ENCODE data around the gene METTL2A.
A peak's percentile ranks its signal among the peaks of the same experiment; 100 is the strongest.
"Not testable (repeated sequence)": the region's sequence is repeated elsewhere in the genome, so short reads cannot be mapped to it uniquely, and the experiment has no call there.

Gene METTL2A, protein sequence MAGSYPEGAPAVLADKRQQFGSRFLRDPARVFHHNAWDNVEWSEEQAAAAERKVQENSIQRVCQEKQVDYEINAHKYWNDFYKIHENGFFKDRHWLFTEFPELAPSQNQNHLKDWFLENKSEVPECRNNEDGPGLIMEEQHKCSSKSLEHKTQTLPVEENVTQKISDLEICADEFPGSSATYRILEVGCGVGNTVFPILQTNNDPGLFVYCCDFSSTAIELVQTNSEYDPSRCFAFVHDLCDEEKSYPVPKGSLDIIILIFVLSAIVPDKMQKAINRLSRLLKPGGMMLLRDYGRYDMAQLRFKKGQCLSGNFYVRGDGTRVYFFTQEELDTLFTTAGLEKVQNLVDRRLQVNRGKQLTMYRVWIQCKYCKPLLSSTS

DNA sequence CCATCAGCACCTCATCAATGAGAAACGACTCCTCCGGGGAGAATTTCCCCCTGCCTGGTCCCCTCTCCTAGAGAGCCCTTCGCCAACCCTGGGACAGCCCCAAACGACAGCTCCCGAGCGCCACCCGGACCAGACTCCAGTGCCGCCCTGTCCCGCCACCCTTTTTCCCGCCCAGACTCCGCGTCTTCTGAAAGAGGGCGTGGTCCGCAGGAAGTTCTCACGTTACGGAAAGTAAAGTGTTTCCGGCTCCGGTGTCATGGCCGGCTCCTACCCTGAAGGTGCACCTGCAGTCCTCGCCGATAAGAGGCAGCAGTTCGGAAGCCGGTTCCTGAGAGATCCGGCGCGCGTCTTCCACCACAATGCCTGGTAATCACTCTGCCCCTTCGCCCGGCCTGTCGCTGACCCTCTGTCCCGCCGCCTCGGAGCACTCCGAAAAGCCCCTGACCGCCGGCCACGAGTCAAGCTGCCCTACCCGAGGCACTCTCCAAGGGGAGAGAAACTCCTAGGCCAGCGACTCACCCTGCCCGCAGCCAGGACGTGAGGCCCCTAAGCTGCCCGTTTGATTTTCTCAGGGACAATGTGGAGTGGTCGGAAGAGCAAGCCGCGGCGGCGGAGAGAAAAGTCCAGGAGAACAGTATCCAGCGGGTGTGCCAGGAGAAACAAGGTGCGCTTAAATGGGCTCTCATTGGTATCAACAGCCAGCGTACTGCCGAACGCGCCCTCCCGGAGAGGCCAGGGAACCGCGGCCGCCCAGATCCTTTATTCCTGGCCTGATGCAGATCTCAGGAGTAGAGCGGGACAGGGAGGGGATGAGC, at the start of gene METTL2A:
METTL2A (plus strand) TSS at position 251 of the 815 bp plus-strand sequence; CDS start at position 257, 6 bp downstream.
- DNase-seq (ENCODE audit: low read depth in 2 of 3, low spot score in 2 of 3), result peak; percentile 72 to 83 (median 76)

DNA sequence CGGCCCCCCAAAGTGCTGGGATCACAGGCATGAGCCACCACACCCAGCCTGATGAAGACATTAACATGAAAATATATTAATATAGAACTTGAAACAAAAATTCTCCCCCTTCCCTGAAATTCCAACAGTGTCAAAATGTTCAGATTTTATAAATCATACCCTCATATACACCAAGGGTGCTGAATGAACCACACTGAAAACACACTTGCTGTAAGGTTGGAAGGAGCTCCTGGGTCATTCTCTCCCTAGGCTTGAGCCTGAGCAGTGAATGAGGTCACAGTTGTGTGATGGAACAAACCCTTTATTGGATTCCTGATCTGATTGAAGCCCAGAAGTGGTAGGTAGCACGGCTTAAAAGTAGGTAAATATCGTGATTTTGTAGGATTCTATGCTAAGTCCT, 43.4 kb upstream of the METTL2A start, which contains the start of gene EFCAB3:
EFCAB3 (plus strand) TSS at position 301 of the 400 bp plus-strand sequence. CDS start 2,427 bp downstream, outside the sequence.
- DNase-seq (ENCODE audit: low read depth in 2 of 3, low spot score in 2 of 3), result no peak

DNA sequence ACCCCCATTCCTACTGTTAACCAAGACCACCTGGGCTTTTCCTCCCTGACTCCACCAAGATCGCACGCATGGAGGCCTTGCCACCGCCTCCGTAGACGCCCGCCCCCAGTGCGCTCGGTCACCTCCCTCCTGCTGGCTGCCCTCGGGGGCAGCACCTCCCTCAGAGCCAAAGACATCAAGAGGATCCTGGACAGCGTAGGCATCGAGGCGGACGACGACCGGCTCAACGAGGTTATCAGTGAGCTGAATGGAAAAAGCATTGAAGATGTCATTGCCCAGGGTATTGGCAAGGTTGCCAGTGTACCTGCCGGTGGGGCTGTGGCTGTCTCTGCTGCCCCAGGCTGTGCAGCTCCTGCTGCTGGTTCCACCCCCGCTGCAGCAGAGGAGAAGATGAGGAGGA, 42.1 kb upstream of the METTL2A start:
- DNase-seq (ENCODE audit: low read depth in 2 of 3, low spot score in 2 of 3), result no peak

DNA sequence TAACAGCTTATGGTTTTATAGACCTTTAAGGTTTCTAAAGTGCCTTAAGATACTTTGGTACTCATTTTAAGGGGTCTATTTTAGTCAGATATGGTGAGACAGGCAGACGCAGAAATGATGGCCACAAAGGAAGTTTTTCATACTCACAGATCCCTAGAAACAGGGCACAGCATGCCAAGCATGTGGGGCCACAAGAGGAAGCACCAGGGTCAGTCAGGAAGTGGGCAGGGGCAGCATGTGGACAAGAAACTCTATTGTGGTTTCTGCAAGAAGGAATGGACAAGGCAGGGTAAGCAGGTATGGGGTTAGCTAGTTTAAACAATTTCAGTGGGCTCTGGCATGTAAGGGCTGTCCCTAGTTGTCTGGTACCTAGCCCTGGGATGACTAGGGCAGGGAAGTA, 34.8 kb upstream of the METTL2A start:
- DNase-seq (ENCODE audit: low read depth in 2 of 3, low spot score in 2 of 3), result no peak

DNA sequence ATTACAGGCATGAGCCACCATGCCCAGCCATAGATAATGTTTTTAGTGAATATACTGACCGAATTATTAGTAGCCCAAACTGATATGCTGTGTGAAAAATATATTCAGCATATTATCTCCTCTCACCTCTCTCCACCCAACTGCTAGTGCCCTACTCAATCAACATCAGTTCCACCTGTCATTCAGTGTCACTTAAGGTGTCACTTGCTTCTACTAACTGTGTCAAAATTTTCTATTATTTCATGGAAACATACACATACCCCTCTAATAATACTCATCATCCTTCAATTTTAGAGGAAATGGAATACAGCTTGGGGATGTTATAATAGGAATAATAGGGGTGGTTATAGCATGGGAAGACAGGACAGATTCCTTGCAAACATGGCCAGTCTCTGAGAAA, 30.8 kb upstream of the METTL2A start:
- no peak for DNase-seq (ENCODE audit: low read depth in 2 of 3, low spot score in 2 of 3)

DNA sequence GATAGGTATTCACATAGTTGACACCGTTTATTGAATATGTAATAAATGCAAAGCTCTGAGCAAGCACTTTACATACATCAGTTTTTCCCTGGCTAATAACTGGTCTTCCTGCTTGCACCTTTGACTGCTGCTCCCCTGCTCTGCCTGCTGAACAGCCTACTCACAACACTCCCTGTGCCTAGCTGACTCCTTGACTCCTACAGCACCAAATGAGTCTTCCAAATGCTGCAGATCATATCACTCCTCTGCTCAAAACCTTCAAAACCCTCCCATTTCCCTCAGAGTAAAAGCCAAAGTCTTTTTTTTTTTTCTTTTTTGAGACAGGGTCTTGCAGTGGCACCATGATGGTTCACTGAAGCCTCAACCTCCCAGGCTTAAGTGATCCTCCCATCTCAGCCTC, 24.8 kb upstream of the METTL2A start:
- no peak for DNase-seq (ENCODE audit: low read depth in 2 of 3, low spot score in 2 of 3)

DNA sequence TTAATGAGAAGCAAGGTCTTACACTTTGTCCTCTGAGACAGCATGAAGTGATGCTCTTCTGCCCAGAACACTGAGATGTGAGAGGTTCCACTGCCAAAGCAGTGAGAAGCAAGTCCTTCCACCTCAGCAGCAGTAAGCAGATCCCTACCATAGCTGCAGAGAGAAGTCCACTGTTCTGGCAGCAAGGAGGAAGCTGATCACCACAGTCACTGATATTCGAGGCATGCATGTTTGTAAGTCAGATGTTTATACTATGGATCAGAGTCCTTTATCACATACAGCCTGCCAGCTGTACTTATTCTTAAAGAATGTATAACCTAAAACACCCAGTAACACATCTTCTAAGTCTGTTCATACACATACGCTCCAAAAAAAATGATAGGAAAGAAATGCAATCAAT, 18.2 kb upstream of the METTL2A start:
- no peak for DNase-seq (ENCODE audit: low read depth in 2 of 3, low spot score in 2 of 3)

DNA sequence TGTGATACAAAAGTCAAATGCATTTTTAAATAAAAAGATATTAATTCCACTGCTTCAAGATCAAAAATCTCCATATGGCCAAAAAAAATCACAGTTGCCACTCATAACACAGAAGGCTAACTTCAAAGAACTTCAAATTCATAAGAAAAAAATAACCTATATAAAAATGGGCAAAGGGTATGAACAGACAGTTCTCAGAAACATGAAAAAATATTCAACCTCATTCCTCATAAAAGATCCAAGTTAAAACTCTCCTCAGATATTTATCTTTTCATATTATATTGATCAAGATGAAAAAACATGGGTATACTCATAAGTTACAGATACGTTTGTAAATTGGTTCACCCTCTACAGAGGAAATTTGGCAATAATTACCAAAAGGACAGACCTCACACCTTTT, 10.6 kb upstream of the METTL2A start:
- not testable (repeated sequence) for DNase-seq (ENCODE audit: low read depth in 2 of 3, low spot score in 2 of 3)

DNA sequence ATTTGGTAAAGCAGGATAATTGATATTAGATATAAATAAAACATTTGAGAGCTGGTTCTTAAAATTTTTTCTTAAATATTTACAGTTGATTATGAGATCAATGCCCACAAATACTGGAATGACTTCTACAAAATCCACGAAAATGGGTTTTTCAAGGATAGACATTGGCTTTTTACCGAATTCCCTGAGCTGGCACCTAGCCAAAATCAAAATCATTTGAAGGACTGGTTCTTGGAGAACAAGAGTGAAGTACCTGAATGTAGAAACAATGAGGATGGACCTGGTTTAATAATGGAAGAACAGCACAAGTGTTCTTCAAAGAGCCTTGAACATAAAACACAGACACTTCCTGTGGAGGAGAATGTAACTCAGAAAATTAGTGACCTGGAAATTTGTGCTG, 2.5 kb downstream of the METTL2A start:
- DNase-seq (ENCODE audit: low read depth in 2 of 3, low spot score in 2 of 3), result not testable (repeated sequence)

DNA sequence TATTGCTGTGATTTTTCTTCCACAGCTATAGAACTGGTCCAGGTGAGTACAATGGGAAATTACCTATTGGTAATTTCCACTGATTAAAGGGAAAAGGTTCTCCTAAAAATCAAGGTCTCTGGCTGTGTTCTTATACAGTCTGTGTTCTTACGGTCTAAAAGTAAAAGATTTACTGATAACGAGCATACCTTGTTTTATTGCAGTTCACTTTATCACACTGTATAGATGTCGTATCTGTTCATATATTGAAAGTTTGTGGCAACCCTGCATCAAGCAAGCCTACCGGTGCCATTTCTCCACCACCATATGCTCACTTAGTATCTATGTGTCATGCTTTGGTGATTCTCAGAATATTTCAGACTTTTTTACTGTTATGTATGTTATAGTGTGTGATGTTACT, 11.6 kb downstream of the METTL2A start:
- not testable (repeated sequence) for DNase-seq (ENCODE audit: low read depth in 2 of 3, low spot score in 2 of 3)

DNA sequence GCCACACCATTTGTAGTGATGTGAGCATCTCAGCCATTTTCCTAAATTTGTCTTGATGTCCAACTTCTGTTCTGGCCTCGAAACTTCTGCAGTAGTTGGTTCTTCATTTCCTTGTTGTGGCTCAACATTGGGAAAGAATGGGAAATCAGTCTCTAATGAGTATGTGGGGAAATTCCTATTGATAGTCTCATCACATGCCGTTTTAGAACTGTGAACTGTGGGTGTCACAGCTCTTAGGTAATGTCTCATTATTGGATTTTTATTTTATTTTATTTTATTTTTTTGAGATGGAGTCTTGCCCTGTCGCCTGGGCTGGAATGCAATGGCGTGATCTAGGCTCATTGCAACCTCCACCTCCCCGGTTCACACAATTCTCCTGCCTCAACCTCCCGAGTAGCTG, 17.5 kb downstream of the METTL2A start:
- not testable (repeated sequence) for DNase-seq (ENCODE audit: low read depth in 2 of 3, low spot score in 2 of 3)

DNA sequence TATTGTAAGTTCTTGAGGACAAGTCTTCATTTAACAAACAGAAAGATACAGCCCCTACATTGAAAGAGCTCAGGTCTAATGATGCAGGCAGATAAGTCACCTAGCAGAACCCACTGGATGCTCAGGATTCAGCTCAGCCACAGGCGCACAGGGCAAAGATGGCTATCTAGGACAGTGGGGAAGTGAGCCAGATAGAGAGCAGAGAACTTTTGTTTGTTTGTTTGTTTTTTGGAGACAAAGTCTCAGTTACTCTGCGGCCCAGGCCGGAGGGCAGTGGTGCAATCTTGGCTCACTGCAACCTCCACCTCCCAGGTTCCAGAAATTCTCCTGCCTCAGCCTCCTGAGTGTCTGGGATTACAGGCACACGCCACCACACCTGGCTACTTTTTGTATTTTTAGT, 20.4 kb downstream of the METTL2A start:
- DNase-seq (ENCODE audit: low read depth in 2 of 3, low spot score in 2 of 3), result no peak

DNA sequence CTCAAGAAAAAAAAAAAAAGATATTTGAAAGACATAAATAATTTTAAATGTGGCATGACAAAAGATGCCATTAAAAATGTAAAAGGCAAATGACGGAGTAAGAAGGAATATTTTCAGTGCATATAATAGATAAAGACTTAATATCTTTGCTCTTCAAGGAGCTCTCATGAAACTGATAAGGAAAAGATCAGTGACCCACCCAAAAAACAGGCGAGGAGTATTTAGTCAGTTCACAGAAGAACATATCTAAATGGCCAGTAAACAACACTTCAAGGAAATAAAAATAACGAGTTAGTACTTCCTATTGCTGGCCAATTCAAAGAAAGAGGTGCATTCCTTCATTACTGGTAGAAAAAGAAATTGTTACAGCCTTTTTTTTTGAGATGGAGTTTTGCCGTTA, 22.1 kb downstream of the METTL2A start:
- not testable (repeated sequence) for DNase-seq (ENCODE audit: low read depth in 2 of 3, low spot score in 2 of 3)

DNA sequence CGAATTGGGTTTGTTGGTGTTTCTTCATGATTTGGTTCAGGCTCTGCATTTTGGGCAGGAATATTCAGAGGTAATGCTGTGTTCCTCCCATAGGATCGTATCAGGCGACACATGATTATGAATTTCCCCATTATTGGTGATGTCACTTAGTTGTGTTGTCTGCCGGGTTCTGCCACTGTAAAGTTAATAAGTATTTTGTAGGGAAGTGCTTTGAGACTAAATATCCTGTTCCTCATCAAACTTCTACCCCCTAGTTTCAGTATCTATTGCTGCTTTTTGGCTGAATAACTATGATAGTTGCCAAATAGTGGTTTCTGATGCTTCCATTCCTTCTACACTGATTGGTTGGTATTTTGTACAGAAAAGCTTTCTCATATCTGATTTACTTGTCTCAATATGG, 28.5 kb downstream of the METTL2A start:
- DNase-seq (ENCODE audit: low read depth in 2 of 3, low spot score in 2 of 3), result not testable (repeated sequence)

DNA sequence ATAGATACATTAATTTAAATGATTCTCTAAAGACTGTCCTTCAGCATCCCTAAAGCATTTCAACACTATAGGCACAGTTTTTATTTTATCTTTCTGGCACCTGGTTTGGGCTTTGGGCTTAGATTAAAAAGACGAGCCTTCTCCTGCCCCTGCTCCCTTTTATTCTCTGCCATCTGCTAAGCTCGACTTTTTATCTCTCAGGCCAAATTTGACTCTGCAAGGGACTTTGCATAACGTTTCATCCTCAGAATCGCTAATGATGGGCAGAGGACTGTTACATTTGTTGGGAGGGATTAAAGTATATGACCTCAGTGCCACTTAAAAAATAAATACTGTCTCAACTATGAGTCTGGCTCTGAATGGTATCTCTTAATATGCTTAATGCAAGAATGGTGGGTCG, 29.3 kb downstream of the METTL2A start:
- DNase-seq (ENCODE audit: low read depth in 2 of 3, low spot score in 2 of 3), result not testable (repeated sequence)

DNA sequence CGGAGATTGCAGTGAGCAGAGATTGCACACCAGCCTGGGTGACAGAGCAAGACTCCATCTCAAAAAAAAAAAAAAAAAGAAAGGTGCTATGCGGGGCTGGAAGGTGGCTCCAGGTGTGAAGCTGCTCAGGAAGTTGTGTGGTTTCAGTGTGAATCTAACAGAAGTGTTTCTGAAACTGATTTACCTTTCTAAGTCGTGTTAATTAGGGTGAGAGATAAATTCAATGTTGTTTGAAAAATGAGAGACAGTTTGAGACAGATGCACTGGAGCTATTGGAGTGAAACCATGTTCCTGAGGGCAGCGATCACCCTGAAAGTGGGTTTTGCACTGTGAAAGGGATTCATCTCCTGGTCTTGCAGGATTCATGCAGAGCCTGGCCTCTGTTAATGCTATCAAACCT, 30.0 kb downstream of the METTL2A start:
- DNase-seq (ENCODE audit: low read depth in 2 of 3, low spot score in 2 of 3), result not testable (repeated sequence)

DNA sequence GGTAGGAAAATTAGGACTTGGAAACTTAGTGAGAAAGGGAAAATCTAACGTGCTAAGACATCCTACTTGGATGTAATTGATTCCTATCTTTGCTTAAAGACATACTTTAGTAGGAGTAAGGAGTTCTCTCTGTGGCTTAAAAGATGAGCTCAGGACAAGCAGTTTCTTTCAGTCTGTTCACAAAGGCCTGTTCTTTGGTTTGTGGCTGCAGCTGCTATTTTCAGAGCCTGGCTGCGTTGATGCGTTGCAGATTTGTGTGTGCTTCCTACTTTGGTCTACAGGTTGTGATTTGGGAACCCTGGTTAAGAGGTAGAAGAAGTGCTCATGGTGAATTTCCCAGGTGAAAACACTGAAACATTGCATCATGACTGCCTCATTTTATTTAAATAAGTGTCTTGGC, 30.4 kb downstream of the METTL2A start:
- not testable (repeated sequence) for DNase-seq (ENCODE audit: low read depth in 2 of 3, low spot score in 2 of 3)

DNA sequence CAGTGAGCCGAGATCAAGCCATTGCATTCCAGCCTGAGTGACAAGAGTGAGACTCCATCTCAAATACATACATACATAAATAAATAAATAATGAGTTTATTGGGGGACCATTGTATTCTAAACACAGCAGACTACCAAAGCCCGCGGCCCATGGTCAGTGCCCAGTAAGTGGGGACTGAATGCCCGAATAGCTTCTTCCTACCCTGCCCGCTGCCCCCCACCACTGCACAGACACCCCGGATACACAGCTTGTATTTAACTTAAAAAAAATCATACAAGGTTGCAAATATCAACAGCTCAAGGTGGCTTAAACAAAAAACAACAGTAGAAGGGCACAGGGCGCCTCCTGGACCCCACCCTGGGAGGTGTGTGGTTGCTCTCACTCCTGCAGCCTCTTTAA, 32.3 kb downstream of the METTL2A start:
- DNase-seq (ENCODE audit: low read depth in 2 of 3, low spot score in 2 of 3), result no peak

DNA sequence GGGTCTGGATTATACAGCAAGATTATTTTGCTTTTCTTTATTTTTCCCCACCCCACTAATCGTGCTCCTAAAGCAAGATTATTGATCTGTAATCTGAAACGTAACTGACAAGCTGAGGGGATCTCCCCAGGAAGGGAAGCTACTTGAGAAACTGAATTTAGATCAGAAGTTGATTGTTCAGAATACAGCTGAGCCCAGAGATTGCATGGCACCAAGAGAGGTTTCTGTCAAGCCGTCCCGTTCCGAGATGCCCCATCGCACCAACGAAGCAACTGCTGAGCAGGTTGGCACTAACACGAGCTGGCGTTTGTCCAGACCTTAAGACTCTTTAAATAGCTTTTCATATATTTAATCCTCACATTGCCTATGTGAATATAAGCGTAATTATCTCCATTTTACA, 34.8 kb downstream of the METTL2A start:
- DNase-seq (ENCODE audit: low read depth in 2 of 3, low spot score in 2 of 3), result not testable (repeated sequence)

DNA sequence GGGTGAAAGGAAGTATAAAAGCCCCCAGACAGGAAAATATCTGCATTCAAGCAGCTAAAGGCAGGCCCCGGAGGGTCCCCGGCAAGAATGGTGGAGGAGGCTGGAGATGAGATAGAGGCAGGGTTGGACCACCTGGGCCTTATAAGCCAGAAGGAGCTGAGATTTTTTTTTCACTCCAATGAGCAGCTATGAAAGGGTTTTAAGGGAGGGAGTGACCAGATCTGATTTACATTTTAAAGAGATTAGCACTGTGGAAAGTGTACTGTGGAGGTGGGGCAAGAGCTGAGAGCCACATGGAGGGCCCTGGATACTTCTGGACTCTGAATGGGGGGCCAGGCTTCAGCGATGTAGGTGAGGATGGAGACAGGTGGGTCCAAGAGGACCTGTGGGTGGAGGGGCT, 40.7 kb downstream of the METTL2A start:
- DNase-seq (ENCODE audit: low read depth in 2 of 3, low spot score in 2 of 3), result not testable (repeated sequence)

DNA sequence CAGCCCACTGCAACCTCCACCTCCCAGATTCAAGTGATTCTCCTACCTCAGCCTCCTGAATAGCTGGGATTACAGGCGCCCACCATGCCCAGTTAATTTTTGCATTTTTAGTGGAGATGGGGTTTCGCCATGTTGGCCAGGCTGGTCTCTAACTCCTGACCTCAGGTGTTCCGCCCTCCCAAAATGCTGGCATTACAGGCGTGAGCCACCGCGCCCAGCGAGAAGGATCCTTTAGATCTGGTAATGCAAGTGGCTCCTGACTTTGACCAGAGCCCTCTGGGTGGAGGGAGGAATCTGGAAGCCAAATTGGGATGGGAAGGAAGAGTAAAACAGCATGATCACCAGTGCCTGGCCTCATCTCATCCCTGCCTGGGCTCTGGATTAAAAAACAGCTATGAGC, 41.6 kb downstream of the METTL2A start:
- DNase-seq (ENCODE audit: low read depth in 2 of 3, low spot score in 2 of 3), result not testable (repeated sequence)

All from activated CD8-positive, alpha-beta memory T cell treated with anti-CD3 and anti-CD28 coated beads for 48 hours (primary cell).